Activated naive CD4-positive, alpha-beta T cell treated with anti-CD3 and anti-CD28 coated beads, Interleukin-2, amount 50 U/mL, for 24 hours (primary cell): ENCODE measurements around the gene F11.
"Not testable (repeated sequence)": the region's sequence is repeated elsewhere in the genome, so short reads cannot be mapped to it uniquely, and the experiment has no call there.

Experiments used
- H3K27ac Mint-ChIP-seq: one replicate; pipeline ENCODE4 v1.8.0; 2021; ENCODE audit warnings: mild to moderate bottlenecking, mixed read lengths
- H3K27me3 Mint-ChIP-seq: one replicate; pipeline ENCODE4 v1.8.0; 2021; ENCODE audit warnings: mixed read lengths
- H3K36me3 Mint-ChIP-seq: one replicate; pipeline ENCODE4 v1.8.0; 2021; ENCODE audit warnings: mixed read lengths
- H3K4me1 Mint-ChIP-seq: one replicate; pipeline ENCODE4 v1.8.0; 2021; ENCODE audit warnings: mixed read lengths
- H3K4me3 Mint-ChIP-seq: one replicate; pipeline ENCODE4 v1.8.0; 2021; ENCODE audit warnings: mild to moderate bottlenecking, mixed read lengths
- H3K9me3 Mint-ChIP-seq: one replicate; pipeline ENCODE4 v1.8.0; 2021; ENCODE audit warnings: mixed read lengths

F11 gene

GRCh38 chr4:186307497-186307896 is 41.5 kb downstream of the F11 start:
- H3K4me3 Mint-ChIP-seq = no peak overlapping the region
- H3K9me3 Mint-ChIP-seq = no peaks in the 10 kb centered on the region
- H3K4me1 Mint-ChIP-seq = no peaks in the 10 kb centered on the region
- no peaks in the 10 kb centered on the region for H3K36me3 Mint-ChIP-seq
- peaks cover 16% of the 10 kb centered on the region for H3K27me3 Mint-ChIP-seq
- no peak overlapping the region for H3K27ac Mint-ChIP-seq

GRCh38 chr4:186307916-186308315 is 41.9 kb downstream of the F11 start:
- Mint-ChIP-seq H3K9me3 (no peaks in the 10 kb centered on the region), H3K27ac (no peak overlapping the region), H3K27me3 (peaks cover 16% of the 10 kb centered on the region), H3K36me3 (no peaks in the 10 kb centered on the region), H3K4me3 (no peak overlapping the region), H3K4me1 (no peaks in the 10 kb centered on the region)

- Mint-ChIP-seq H3K27me3 (peaks cover 2% of the 10 kb centered on the region), H3K4me3 (no peak overlapping the region), H3K4me1 (no peaks in the 10 kb centered on the region), H3K27ac (no peak overlapping the region), H3K36me3 (no peaks in the 10 kb centered on the region), H3K9me3 (no peaks in the 10 kb centered on the region)
Measured at GRCh38 chr4:186318481-186318880, 52.5 kb downstream of the F11 start.

DNA sequence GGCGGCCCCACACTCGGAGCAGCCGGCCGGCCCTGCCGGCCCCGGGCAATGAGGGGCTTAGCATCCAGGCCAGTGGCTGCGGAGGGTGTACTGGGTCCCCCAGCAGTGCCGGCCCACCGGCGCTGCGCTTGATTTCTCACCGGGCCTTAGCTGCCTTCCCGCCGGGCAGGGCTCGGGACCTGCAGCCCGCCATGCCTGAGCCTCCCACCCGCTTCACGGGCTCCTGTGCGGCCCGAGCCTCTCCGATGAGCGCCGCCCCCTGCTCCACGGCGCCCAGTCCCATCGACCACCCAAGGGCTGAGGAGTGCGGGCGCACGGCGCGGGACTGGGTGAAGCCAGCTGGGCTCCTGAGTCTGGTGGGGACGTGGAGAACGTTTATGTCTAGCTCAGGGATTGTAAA is 58.7 kb downstream of the F11 start:
- H3K36me3 Mint-ChIP-seq = not testable (repeated sequence)

DNA sequence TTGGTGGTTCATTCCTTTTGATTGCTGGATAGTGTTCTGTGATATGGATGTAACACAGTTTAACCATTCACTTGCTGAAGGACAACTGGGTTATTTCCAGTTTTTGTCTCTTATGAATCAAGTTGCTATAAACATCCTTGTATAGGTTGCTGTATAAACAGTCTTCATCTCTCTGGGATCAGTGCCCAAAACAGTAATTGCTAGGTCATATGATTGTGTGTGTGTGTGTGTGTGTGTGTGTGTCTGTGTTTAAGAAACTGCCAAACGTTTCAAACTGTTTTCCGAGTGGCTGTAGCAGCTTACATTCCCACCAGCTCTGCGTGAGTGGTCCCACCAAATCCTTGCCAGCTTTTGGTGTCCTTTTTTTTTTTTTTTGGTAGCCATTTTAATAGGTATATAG is 60.4 kb downstream of the F11 start:
- no peaks in the 10 kb centered on the region for H3K27me3 Mint-ChIP-seq
- no peak overlapping the region for H3K27ac Mint-ChIP-seq
- no peak overlapping the region for H3K4me3 Mint-ChIP-seq
- peaks cover 1% of the 10 kb centered on the region for H3K36me3 Mint-ChIP-seq
- no peaks in the 10 kb centered on the region for H3K4me1 Mint-ChIP-seq
- peaks cover 13% of the 10 kb centered on the region for H3K9me3 Mint-ChIP-seq

More for the DNA sequence above, 58.7 kb downstream of the F11 start:
- not testable (repeated sequence) for H3K4me1 Mint-ChIP-seq, H3K9me3 Mint-ChIP-seq, H3K4me3 Mint-ChIP-seq, H3K27ac Mint-ChIP-seq, H3K27me3 Mint-ChIP-seq

DNA sequence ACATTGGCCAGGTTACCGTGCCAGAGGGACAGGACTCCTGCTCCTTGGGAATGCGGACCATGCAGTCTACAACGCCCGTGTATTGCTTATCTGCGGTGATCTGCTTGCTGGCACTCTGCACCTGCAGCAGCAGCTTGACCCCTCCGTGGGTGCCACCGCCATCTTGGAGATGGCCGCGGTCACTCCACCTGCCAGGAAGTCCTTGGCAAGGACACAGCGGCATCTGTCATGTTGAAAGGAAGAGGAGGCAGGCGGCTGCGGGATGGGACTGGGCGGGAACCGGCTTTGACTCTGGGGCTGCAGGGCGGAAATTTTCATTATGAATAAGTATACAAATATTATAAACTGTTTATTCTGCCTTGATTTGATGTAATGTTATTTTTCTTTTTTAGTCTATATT is 63.4 kb downstream of the F11 start:
- H3K27me3 Mint-ChIP-seq = peaks cover 2% of the 10 kb centered on the region
- no peak overlapping the region for H3K27ac Mint-ChIP-seq
- no peaks in the 10 kb centered on the region for H3K4me1 Mint-ChIP-seq
- H3K4me3 Mint-ChIP-seq = no peak overlapping the region
- H3K9me3 Mint-ChIP-seq = peaks cover 28% of the 10 kb centered on the region
- H3K36me3 Mint-ChIP-seq = peaks cover 1% of the 10 kb centered on the region

DNA sequence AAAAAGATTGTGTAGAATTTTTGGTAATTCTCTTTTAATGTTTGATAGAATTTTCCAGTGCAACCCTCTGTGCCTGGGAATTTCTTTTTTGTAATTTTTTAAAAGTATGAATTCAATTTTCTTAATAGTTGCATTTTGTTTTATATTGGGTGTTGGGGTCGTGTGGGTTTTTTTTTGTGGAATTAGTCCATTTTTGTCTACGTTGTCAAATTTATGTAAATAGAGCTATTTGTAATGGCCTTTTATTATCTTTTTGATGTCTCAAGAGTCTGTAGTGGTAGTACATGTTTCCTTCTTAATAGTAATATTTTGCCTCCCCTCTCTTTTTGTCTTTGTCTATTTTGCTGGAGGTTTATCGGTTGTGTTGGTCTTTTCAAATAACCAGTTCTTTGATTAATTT is 64.4 kb downstream of the F11 start:
- no peaks in the 10 kb centered on the region for H3K4me1 Mint-ChIP-seq
- H3K36me3 Mint-ChIP-seq = peaks cover 1% of the 10 kb centered on the region
- no peak overlapping the region for H3K27ac Mint-ChIP-seq
- no peak overlapping the region for H3K4me3 Mint-ChIP-seq
- peaks cover 2% of the 10 kb centered on the region for H3K27me3 Mint-ChIP-seq
- peaks cover 28% of the 10 kb centered on the region for H3K9me3 Mint-ChIP-seq

DNA sequence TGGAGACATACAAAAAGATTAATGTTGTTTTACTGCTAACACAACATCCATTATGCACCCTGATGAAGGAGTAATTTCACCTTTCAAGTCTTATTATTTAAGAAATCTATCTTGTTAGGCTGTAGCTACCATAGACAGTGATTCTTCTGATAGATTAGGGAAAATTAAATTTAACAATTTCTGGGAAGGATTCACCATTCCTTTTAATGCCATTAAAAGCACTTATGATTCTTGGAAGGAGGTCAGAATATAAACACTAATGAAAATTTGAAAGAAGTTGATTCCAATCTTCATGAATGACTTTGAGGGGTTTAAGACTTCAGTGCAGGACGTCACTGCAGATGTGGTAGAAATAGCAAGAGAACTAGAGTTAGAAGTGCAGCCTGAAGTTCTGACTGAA is 69.8 kb downstream of the F11 start:
- no peaks in the 10 kb centered on the region for H3K4me1 Mint-ChIP-seq
- peaks cover 8% of the 10 kb centered on the region for H3K27me3 Mint-ChIP-seq
- H3K27ac Mint-ChIP-seq = no peak overlapping the region
- H3K36me3 Mint-ChIP-seq = no peaks in the 10 kb centered on the region
- H3K9me3 Mint-ChIP-seq = peaks cover 21% of the 10 kb centered on the region
- H3K4me3 Mint-ChIP-seq = no peak overlapping the region
